Thyroid gland (tissue), 4 donors: Measurements from ENCODE around the gene FAM78B. TPM values are rescaled to one million over a fixed set of nuclear protein-coding genes. Genes with fewer than 3 reads are reported as not detected.

Experiments
- DNase-seq, 2 donors: peaks; one replicate each; pipeline ENCODE4 v3.0.0-alpha.2; 2019
- H3K27ac ChIP-seq, 3 donors: fragments of 200-600 bp; sonication (generic); 1 replicate in 2 of 3; 2 replicates in 1 of 3; pipeline ENCODE4 v1.5.1; 2016 to 2019; ENCODE audit warnings: mild to moderate bottlenecking in 1 of 3, moderate library complexity in 1 of 3
- H3K27me3 ChIP-seq: fragments of 200-600 bp; sonication (generic); one replicate; pipeline ENCODE4 v1.5.1; 2019
- H3K36me3 ChIP-seq, 2 donors: fragments of 200-600 bp; sonication (generic); one replicate each; pipeline ENCODE4 v1.5.1; 2016 to 2019
- H3K4me1 ChIP-seq, 2 donors: fragments of 200-600 bp; sonication (generic); one replicate each; pipeline ENCODE4 v1.5.1; 2017 to 2019
- H3K4me3 ChIP-seq, 3 donors: fragments of 200-600 bp; sonication (generic); replicated peaks in 1 of 3; 1 replicate in 2 of 3; 2 replicates in 1 of 3; pipeline ENCODE4 v1.5.1; 2016; ENCODE audit warnings: mild to moderate bottlenecking in 1 of 3
- H3K9me3 ChIP-seq: fragments of 200-600 bp; sonication (generic); one replicate; pipeline ENCODE4 v1.5.1; 2017
- POLR2A ChIP-seq, 2 donors: fragments of 450-650 bp; IDR thresholded peaks; one replicate each; pipeline ENCODE4 v1.6.1; 2017; ENCODE audit warnings: antibody characterized with exemption in 2 of 2, mild to moderate bottlenecking in 2 of 2, moderate library complexity in 1 of 2
- WGBS, 2 donors: methylation state at CpG; one replicate each; pipeline ENCODE4 v1.1.5; 2017; 5-methylcytosine and 5-hydroxymethylcytosine counted together
- intact Hi-C: fragments of 100-400 bp; cut with DNase I; formaldehyde crosslinking; loops from one replicate; pipeline ENCODE4 v1.15.1; 2023
- total RNA-seq, 4 donors: library from RNA; depleted of rRNA; stranded (reverse); fragments of >200 nt; gene quantifications; one replicate each; pipeline ENCODE4 v1.2.3, GENCODE V29; 2016
- TF ChIP-seq, protein P1 (sequence below), 6 experiments: fragments of 200-600 bp in 3 of 6; fragments of 450-650 bp in 3 of 6; sonication (generic) in 3 of 6; IDR thresholded peaks; one replicate each; pipeline ENCODE4 v1.5.1; 2016 to 2019; ENCODE audit warnings: antibody characterized with exemption in 6 of 6, mild to moderate bottlenecking in 2 of 6, inconsistent platforms in 1 of 6, moderate library complexity in 1 of 6

Gene FAM78B
- total RNA-seq, 4 donors from 2014 or later = 3.3 to 4.7 (median 3.8) TPM

DNA sequence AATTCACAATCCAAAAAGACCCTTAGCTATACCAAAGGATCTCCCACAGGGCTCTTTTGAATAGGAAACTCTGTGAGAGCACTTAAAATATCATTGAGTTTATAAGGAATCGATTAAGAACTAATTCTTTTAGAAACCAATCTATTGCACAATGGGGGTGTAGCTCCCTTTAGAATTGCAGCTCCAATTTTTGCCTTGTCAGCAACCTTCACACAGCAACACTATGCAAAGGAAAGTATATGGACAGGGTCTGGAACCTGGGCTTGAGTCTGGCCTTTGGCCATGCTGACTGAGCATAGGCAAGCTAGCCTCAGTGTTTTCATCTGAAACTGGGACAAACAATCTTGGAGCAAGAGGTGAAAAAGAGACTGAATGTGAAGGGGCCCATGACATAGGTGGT, 17.2 kb upstream of the FAM78B start:
- TF ChIP-seq, protein P1, sequence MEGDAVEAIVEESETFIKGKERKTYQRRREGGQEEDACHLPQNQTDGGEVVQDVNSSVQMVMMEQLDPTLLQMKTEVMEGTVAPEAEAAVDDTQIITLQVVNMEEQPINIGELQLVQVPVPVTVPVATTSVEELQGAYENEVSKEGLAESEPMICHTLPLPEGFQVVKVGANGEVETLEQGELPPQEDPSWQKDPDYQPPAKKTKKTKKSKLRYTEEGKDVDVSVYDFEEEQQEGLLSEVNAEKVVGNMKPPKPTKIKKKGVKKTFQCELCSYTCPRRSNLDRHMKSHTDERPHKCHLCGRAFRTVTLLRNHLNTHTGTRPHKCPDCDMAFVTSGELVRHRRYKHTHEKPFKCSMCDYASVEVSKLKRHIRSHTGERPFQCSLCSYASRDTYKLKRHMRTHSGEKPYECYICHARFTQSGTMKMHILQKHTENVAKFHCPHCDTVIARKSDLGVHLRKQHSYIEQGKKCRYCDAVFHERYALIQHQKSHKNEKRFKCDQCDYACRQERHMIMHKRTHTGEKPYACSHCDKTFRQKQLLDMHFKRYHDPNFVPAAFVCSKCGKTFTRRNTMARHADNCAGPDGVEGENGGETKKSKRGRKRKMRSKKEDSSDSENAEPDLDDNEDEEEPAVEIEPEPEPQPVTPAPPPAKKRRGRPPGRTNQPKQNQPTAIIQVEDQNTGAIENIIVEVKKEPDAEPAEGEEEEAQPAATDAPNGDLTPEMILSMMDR (IDR thresholded peaks at IDR 0.05) = no peak
- TF ChIP-seq POLR2A (IDR thresholded peaks at IDR 0.05) = no peak
- intact Hi-C loops = no loop called here
- no peaks in the 10 kb centered on the region for H3K9me3 ChIP-seq
- WGBS, 2 donors = 62 to 65% methylated on average over 1 of the region's 1 CpG
- no peaks in the 10 kb centered on the region for H3K36me3 ChIP-seq
- H3K27me3 ChIP-seq = no peaks in the 10 kb centered on the region
- H3K4me1 ChIP-seq = no peaks in the 10 kb centered on the region
- H3K4me3 ChIP-seq = no peak overlapping the region
- no peak overlapping the region for H3K27ac ChIP-seq
- DNase-seq = no peak

DNA sequence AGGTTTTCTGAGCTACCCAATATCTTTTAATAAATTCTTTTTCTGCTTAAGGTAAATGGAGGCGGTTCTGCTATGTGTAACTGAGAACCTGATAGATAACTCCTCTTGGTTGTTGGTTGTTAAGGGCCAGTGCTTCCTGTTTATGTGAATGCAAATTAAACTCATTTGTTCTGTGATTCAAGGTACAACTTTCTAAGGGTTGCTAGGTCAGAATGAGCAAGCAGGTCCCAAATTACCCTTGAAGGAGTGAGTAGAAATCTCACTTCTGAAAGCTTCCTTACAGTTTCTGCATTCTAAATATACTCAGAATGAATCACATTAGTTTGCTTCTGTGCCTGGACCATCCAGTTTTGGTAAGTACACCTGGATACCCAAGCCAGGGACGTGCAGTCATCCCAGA, 15.5 kb upstream of the FAM78B start:
- no peak for TF ChIP-seq POLR2A (IDR thresholded peaks at IDR 0.05)
- TF ChIP-seq, protein P1 (IDR thresholded peaks at IDR 0.05) = no peak
- Histone ChIP-seq H3K27me3 (no peaks in the 10 kb centered on the region), H3K4me3 (no peak overlapping the region), H3K36me3 (no peaks in the 10 kb centered on the region), H3K27ac (no peak overlapping the region), H3K4me1 (no peaks in the 10 kb centered on the region), H3K9me3 (no peaks in the 10 kb centered on the region)
- intact Hi-C loops = no loop called here
- WGBS, 2 donors = 61 to 67% methylated on average over 2 of the region's 2 CpGs
- no peak for DNase-seq

DNA sequence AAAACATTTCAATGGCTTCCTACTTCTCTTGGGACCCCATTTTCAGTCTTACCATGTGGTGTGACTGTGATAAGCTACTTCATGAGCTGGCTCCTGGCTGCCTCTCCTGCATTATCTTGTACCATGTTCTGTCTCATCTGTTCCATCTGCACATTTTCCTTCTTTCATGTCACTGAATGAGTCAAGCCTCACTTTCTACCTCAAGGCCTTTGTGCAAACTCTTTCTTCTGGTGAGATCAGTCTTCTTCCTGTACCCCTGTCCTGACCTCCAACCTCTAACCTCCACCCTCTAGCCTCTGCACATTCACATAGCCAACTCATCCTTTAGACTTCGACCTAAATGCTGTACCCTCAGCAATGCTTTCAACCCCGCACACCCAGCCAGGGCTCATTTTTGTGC, 9.6 kb upstream of the FAM78B start:
- Histone ChIP-seq H3K4me3 (no peak overlapping the region), H3K9me3 (no peaks in the 10 kb centered on the region), H3K4me1 (no peaks in the 10 kb centered on the region), H3K27ac (no peak overlapping the region), H3K36me3 (no peaks in the 10 kb centered on the region), H3K27me3 (no peaks in the 10 kb centered on the region)
- intact Hi-C loops = no loop called here
- no peak for DNase-seq
- TF ChIP-seq, protein P1 (IDR thresholded peaks at IDR 0.05) = no peak
- TF ChIP-seq POLR2A (IDR thresholded peaks at IDR 0.05) = no peak
- 86 to 94% methylated on average over 2 of the region's 2 CpGs for WGBS, 2 donors

DNA sequence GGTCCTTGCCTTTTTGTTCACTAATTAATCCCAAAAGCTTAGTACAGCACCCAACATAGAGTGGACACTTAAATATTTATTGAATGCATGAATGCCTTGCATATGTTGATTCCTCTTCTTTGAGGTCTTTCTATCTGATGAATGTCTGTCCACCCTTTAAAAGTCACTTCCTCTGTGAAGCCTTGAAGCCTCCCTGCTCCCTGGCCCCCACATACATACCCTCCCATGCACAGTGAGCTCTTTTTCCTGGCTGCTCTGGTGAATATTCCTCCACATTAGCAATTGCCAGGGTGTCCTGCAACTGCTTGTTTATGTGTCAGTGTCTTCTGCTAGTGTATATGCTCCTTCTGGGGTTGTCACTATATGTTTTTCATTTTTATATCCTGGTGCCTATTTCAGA, 8.2 kb upstream of the FAM78B start:
- no peak for TF ChIP-seq POLR2A (IDR thresholded peaks at IDR 0.05)
- TF ChIP-seq, protein P1 (IDR thresholded peaks at IDR 0.05) = no peak
- H3K4me1 ChIP-seq = no peaks in the 10 kb centered on the region
- no peaks in the 10 kb centered on the region for H3K9me3 ChIP-seq
- DNase-seq = no peak
- no peak overlapping the region for H3K4me3 ChIP-seq
- no peak overlapping the region for H3K27ac ChIP-seq
- intact Hi-C loops = no loop called here
- no peaks in the 10 kb centered on the region for H3K27me3 ChIP-seq
- no peaks in the 10 kb centered on the region for H3K36me3 ChIP-seq

DNA sequence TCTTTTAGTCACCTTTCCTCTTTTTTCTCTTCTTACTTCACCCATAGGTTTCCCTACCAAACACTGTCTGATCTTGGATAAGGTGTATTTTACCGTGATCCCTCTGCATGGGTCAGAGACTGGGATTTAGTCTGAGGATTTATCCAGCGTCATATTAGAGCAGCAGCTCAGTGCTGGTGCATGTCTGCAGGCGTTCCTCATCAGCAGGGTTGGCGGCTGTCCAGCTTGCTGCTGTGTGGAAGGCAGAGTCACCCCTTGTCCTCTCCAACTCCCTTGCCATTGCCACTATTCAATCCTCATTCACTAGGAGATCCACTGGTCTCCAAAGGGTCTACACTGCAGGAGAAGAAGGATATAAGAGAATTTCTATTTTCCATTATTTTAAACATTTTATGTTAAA, 7.3 kb upstream of the FAM78B start:
- Histone ChIP-seq H3K27ac (no peak overlapping the region), H3K4me3 (no peak overlapping the region), H3K36me3 (no peaks in the 10 kb centered on the region), H3K27me3 (no peaks in the 10 kb centered on the region), H3K9me3 (no peaks in the 10 kb centered on the region), H3K4me1 (no peaks in the 10 kb centered on the region)
- no peak for TF ChIP-seq POLR2A (IDR thresholded peaks at IDR 0.05)
- TF ChIP-seq, protein P1 (IDR thresholded peaks at IDR 0.05) = no peak
- intact Hi-C loops = no loop called here
- WGBS, 2 donors = 64 to 68% methylated on average over 4 of the region's 4 CpGs
- no peak for DNase-seq
